Measurements from ENCODE around the gene EVI5. TPM values are rescaled to one million over a fixed set of nuclear protein-coding genes. Genes with fewer than 3 reads are reported as not detected.
A peak's percentile ranks its signal among the peaks of the same experiment; 100 is the strongest.
"Not testable (repeated sequence)": the region's sequence is repeated elsewhere in the genome, so short reads cannot be mapped to it uniquely, and the experiment has no call there.

Gene EVI5
- total RNA-seq, 1 experiment from 2014 or later = 25.7 TPM

- no peak for DNase-seq (ENCODE audit: low read depth, low spot score)
- in situ Hi-C loops (cut with HindIII; ENCODE audit: low pct_unique_long_range_greater_than_20kb, low sequenced_read_pairs) = no loop called here
Measured at GRCh38 chr1:92571578-92571977, 213.3 kb downstream of the EVI5 start.

- DNase-seq (ENCODE audit: low read depth, low spot score) = no peak
Measured at GRCh38 chr1:92567211-92567868, 217.6 kb downstream of the EVI5 start.

GRCh38 chr1:92563457-92564216, 221.3 kb downstream of the EVI5 start:
- no peak for DNase-seq (ENCODE audit: low read depth, low spot score)
- in situ Hi-C loops (cut with HindIII; ENCODE audit: low pct_unique_long_range_greater_than_20kb, low sequenced_read_pairs) = no loop called here

More at GRCh38 chr1:92567211-92567868, 217.6 kb downstream of the EVI5 start:
- in situ Hi-C loops (cut with HindIII; ENCODE audit: low pct_unique_long_range_greater_than_20kb, low sequenced_read_pairs) = no loop called here

GRCh38 chr1:92556350-92556749, 228.6 kb downstream of the EVI5 start:
- in situ Hi-C loops (cut with HindIII; ENCODE audit: low pct_unique_long_range_greater_than_20kb, low sequenced_read_pairs) = no loop called here
- DNase-seq (ENCODE audit: low read depth, low spot score) = no peak

- in situ Hi-C loops (cut with HindIII; ENCODE audit: low pct_unique_long_range_greater_than_20kb, low sequenced_read_pairs) = no loop called here
- DNase-seq (ENCODE audit: low read depth, low spot score) = no peak
Measured at GRCh38 chr1:92554216-92554615, 230.7 kb downstream of the EVI5 start.

- in situ Hi-C loops (cut with HindIII; ENCODE audit: low pct_unique_long_range_greater_than_20kb, low sequenced_read_pairs) = no loop called here
- no peak for DNase-seq (ENCODE audit: low read depth, low spot score)
Measured at GRCh38 chr1:92551916-92552315, 233.0 kb downstream of the EVI5 start.

- in situ Hi-C loops (cut with HindIII; ENCODE audit: low pct_unique_long_range_greater_than_20kb, low sequenced_read_pairs) = no loop called here
- no peak for DNase-seq (ENCODE audit: low read depth, low spot score)
Measured at GRCh38 chr1:92544756-92545165, 240.1 kb downstream of the EVI5 start.

GRCh38 chr1:92543131-92544055, 241.5 kb downstream of the EVI5 start:
- in situ Hi-C loops (cut with HindIII; ENCODE audit: low pct_unique_long_range_greater_than_20kb, low sequenced_read_pairs) = no loop called here
- DNase-seq (ENCODE audit: low read depth, low spot score) = no peak

GRCh38 chr1:92538413-92539061, 246.4 kb downstream of the EVI5 start:
- no peak for DNase-seq (ENCODE audit: low read depth, low spot score)
- in situ Hi-C loops (cut with HindIII; ENCODE audit: low pct_unique_long_range_greater_than_20kb, low sequenced_read_pairs) = no loop called here

- in situ Hi-C loops (cut with HindIII; ENCODE audit: low pct_unique_long_range_greater_than_20kb, low sequenced_read_pairs) = no loop called here
- no peak for DNase-seq (ENCODE audit: low read depth, low spot score)
Measured at GRCh38 chr1:92538048-92538412, 246.9 kb downstream of the EVI5 start.

- peak; percentile 16 for DNase-seq (ENCODE audit: low read depth, low spot score)
- in situ Hi-C loops (cut with HindIII; ENCODE audit: low pct_unique_long_range_greater_than_20kb, low sequenced_read_pairs) = no loop called here
Measured at GRCh38 chr1:92536980-92537884, 247.7 kb downstream of the EVI5 start.

- no peak for DNase-seq (ENCODE audit: low read depth, low spot score)
- in situ Hi-C loops (cut with HindIII; ENCODE audit: low pct_unique_long_range_greater_than_20kb, low sequenced_read_pairs) = no loop called here
Measured at GRCh38 chr1:92536211-92536979, 248.5 kb downstream of the EVI5 start.

GRCh38 chr1:92532371-92532770, 252.5 kb downstream of the EVI5 start:
- DNase-seq (ENCODE audit: low read depth, low spot score); in situ Hi-C loops (cut with HindIII; ENCODE audit: low pct_unique_long_range_greater_than_20kb, low sequenced_read_pairs): not testable (repeated sequence)

- DNase-seq (ENCODE audit: low read depth, low spot score); in situ Hi-C loops (cut with HindIII; ENCODE audit: low pct_unique_long_range_greater_than_20kb, low sequenced_read_pairs): not testable (repeated sequence)
Measured at GRCh38 chr1:92531939-92532338, 253.0 kb downstream of the EVI5 start.

- in situ Hi-C loops (cut with HindIII; ENCODE audit: low pct_unique_long_range_greater_than_20kb, low sequenced_read_pairs) = no loop called here
Measured at GRCh38 chr1:92527670-92528069, 257.2 kb downstream of the EVI5 start.

GRCh38 chr1:92524944-92525590, 259.8 kb downstream of the EVI5 start:
- in situ Hi-C loops (cut with HindIII; ENCODE audit: low pct_unique_long_range_greater_than_20kb, low sequenced_read_pairs); DNase-seq (ENCODE audit: low read depth, low spot score): not testable (repeated sequence)

More at GRCh38 chr1:92527670-92528069, 257.2 kb downstream of the EVI5 start:
- DNase-seq (ENCODE audit: low read depth, low spot score) = no peak

Measured in SK-MEL-5 (cell line).